C4-2B (cell line): ENCODE measurements around the gene BAIAP3.
A peak's percentile ranks its signal among the peaks of the same experiment; 100 is the strongest.

Experiments
- H3K27ac ChIP-seq: fragments of 450-650 bp; 2 replicates; pipeline ENCODE4 v1.5.1; 2017
- CTCF ChIP-seq: fragments of 450-650 bp; conservative IDR thresholded peaks from 2 replicates; pipeline ENCODE4 v1.5.1; 2017; ENCODE audit warnings: mild to moderate bottlenecking
- ZFX ChIP-seq: fragments of 450-650 bp; IDR thresholded peaks from 2 replicates; pipeline ENCODE4 v1.6.1; 2017

Gene BAIAP3

GRCh38 chr16:1338855-1339675 is 5.6 kb downstream of the BAIAP3 start:
- no peak for TF ChIP-seq CTCF
- no peak for TF ChIP-seq ZFX
- H3K27ac ChIP-seq, result no peak overlapping the region

- H3K27ac ChIP-seq, result no peak overlapping the region
- TF ChIP-seq CTCF, result no peak
- no peak for TF ChIP-seq ZFX
Measured at GRCh38 chr16:1340730-1341494, 7.5 kb downstream of the BAIAP3 start.

- peak overlapping the region; percentile 19; the same call in 1 of the 2 replicates for H3K27ac ChIP-seq
- TF ChIP-seq ZFX (no peak), CTCF (no peak)
Measured at GRCh38 chr16:1341495-1342420, 8.3 kb downstream of the BAIAP3 start.

GRCh38 chr16:1342526-1343427 is 9.3 kb downstream of the BAIAP3 start:
- peak overlapping the region; percentile 53 for H3K27ac ChIP-seq
- no peak for TF ChIP-seq ZFX
- TF ChIP-seq CTCF, result no peak

GRCh38 chr16:1343428-1344242 is 10.2 kb downstream of the BAIAP3 start:
- H3K27ac ChIP-seq, result peak overlapping the region; percentile 53
- TF ChIP-seq CTCF (no peak), ZFX (no peak)

- no peak for TF ChIP-seq CTCF
- no peak for TF ChIP-seq ZFX
- H3K27ac ChIP-seq, result no peak overlapping the region
Measured at GRCh38 chr16:1344499-1344898, 11.1 kb downstream of the BAIAP3 start.
